ENCODE measurements around the gene NATD1. TPM values are rescaled to one million over a fixed set of nuclear protein-coding genes. Genes with fewer than 3 reads are reported as not detected.

Gene NATD1
- total and polyA plus RNA-seq, 2 experiments from 2014 or later = 2.1 to 8.1 TPM

GRCh38 chr17:21231533-21231932 lies 21.7 kb downstream of the NATD1 start:
- Histone ChIP-seq H3K27ac (ENCODE audit: low read depth) (no peak overlapping the region), H3K79me2 (replicated peaks; ENCODE audit: insufficient read depth) (no peaks in the 10 kb centered on the region), H3K36me3 (ENCODE audit: insufficient read depth) (no peaks in the 10 kb centered on the region), H3K4me2 (no peak overlapping the region), H2AFZ (no peak overlapping the region), H4K20me1 (replicated peaks; ENCODE audit: insufficient read depth) (no peaks in the 10 kb centered on the region), H3K4me1 (ENCODE audit: insufficient read depth) (no peaks in the 10 kb centered on the region), H3K27me3 (ENCODE audit: insufficient read depth) (no peaks in the 10 kb centered on the region), H3F3A (replicated peaks; ENCODE audit: low read depth) (no peaks in the 10 kb centered on the region), H3K9me2 (ENCODE audit: insufficient read depth) (no peaks in the 10 kb centered on the region), H3K4me3 (no peak overlapping the region)
- no peaks in the 10 kb centered on the region; the same call in 2 of the 3 replicates for H3K9me3 Mint-ChIP-seq
- H3K27ac Mint-ChIP-seq = no peak overlapping the region
- H3K27me3 Mint-ChIP-seq (ENCODE audit: insufficient read depth, low read depth, poor library complexity) = peaks cover 13% of the 10 kb centered on the region
- H3K4me3 Mint-ChIP-seq = no peak overlapping the region
- no peak; the same call in 2 of the 3 replicates for ATAC-seq
- H3K4me1 Mint-ChIP-seq = no peaks in the 10 kb centered on the region; the same call in 2 of the 3 replicates
- no peak for DNase-seq (ENCODE audit: low spot score)
- no peaks in the 10 kb centered on the region; the same call in 2 of the 3 replicates for H3K36me3 Mint-ChIP-seq (ENCODE audit: low read depth)
- no peak for TF ChIP-seq ZNF462 (CRISPR knock-in tag; IDR thresholded peaks at IDR 0.05)
- TF ChIP-seq EZH2 (IDR thresholded peaks at IDR 0.05; ENCODE audit: low read depth, unreplicated experiment) = no peak
- no peak for TF ChIP-seq ETS1 (IDR thresholded peaks at IDR 0.05)
- TF ChIP-seq CREB1 (CRISPR knock-in tag; IDR thresholded peaks at IDR 0.05; ENCODE audit: low read depth) = no peak

- DNase-seq (ENCODE audit: low spot score) = no peak
- H3K36me3 Mint-ChIP-seq (ENCODE audit: low read depth) = no peaks in the 10 kb centered on the region; the same call in 2 of the 3 replicates
- no peak overlapping the region for H3K4me3 Mint-ChIP-seq
- TF ChIP-seq ETS1 (IDR thresholded peaks at IDR 0.05) = no peak
Measured at GRCh38 chr17:21228845-21229244, 24.4 kb downstream of the NATD1 start.

More at GRCh38 chr17:21228845-21229244, 24.4 kb downstream of the NATD1 start:
- H3K27me3 ChIP-seq (ENCODE audit: insufficient read depth) = no peaks in the 10 kb centered on the region
- H3K4me2 ChIP-seq = no peak overlapping the region
- ATAC-seq = no peak
- no peaks in the 10 kb centered on the region for H4K20me1 ChIP-seq (replicated peaks; ENCODE audit: insufficient read depth)
- H3K79me2 ChIP-seq (replicated peaks; ENCODE audit: insufficient read depth) = no peaks in the 10 kb centered on the region
- H3K4me1 Mint-ChIP-seq = no peaks in the 10 kb centered on the region; the same call in 2 of the 3 replicates
- H3K27ac Mint-ChIP-seq = no peak overlapping the region
- H3K36me3 ChIP-seq (ENCODE audit: insufficient read depth) = no peaks in the 10 kb centered on the region
- H3F3A ChIP-seq (replicated peaks; ENCODE audit: low read depth) = no peaks in the 10 kb centered on the region
- H2AFZ ChIP-seq = no peak overlapping the region
- H3K4me1 ChIP-seq (ENCODE audit: insufficient read depth) = no peaks in the 10 kb centered on the region
- peaks cover 13% of the 10 kb centered on the region for H3K27me3 Mint-ChIP-seq (ENCODE audit: insufficient read depth, low read depth, poor library complexity)
- H3K9me2 ChIP-seq (ENCODE audit: insufficient read depth) = no peaks in the 10 kb centered on the region
- no peaks in the 10 kb centered on the region; the same call in 2 of the 3 replicates for H3K9me3 Mint-ChIP-seq
- H3K4me3 ChIP-seq = no peak overlapping the region
- H3K27ac ChIP-seq (ENCODE audit: low read depth) = no peak overlapping the region

Data from GM23338 (cell line).